Sigmoid colon (tissue), 3 donors: Measurements from ENCODE around the gene MEOX2.

ENCODE experiments used
- POLR2A ChIP-seq, 2 donors: fragments of 450-650 bp; IDR thresholded peaks; one replicate each; pipeline ENCODE4 v1.6.1; 2016; ENCODE audit warnings: antibody characterized with exemption in 2 of 2, mild to moderate bottlenecking in 2 of 2, moderate library complexity in 2 of 2
- TF ChIP-seq, protein P1 (sequence below), 4 experiments: fragments of 450-650 bp in 3 of 4; fragments of 200-600 bp in 1 of 4; IDR thresholded peaks; one replicate each; pipeline ENCODE4 v1.5.1; 2016 to 2019; ENCODE audit warnings: antibody characterized with exemption in 4 of 4, mild to moderate bottlenecking in 3 of 4, moderate library complexity in 2 of 4

DNA sequence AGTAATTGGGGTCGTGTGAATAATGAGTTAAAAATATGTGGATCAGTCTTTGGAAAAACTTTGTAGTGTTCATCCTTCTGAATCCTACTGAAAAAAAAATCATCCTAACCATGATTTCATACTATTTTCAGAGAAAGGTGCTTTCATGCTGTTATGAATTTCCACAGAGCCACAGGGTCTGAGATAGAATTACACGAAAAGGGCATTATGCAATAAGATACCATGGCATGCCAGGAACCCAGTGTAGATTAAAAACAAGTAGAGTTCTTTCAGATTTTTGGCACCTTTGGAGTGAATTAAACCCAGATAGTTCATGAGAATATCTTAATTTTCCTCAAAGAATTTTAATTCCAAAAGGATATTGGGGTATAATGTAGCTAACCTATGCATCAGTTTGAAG lies 77.2 kb downstream of the MEOX2 start:
- TF ChIP-seq, protein P1, sequence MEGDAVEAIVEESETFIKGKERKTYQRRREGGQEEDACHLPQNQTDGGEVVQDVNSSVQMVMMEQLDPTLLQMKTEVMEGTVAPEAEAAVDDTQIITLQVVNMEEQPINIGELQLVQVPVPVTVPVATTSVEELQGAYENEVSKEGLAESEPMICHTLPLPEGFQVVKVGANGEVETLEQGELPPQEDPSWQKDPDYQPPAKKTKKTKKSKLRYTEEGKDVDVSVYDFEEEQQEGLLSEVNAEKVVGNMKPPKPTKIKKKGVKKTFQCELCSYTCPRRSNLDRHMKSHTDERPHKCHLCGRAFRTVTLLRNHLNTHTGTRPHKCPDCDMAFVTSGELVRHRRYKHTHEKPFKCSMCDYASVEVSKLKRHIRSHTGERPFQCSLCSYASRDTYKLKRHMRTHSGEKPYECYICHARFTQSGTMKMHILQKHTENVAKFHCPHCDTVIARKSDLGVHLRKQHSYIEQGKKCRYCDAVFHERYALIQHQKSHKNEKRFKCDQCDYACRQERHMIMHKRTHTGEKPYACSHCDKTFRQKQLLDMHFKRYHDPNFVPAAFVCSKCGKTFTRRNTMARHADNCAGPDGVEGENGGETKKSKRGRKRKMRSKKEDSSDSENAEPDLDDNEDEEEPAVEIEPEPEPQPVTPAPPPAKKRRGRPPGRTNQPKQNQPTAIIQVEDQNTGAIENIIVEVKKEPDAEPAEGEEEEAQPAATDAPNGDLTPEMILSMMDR (IDR thresholded peaks at IDR 0.05): no peak
- TF ChIP-seq POLR2A (IDR thresholded peaks at IDR 0.05): no peak
